Measurements from ENCODE around the gene FUCA2. TPM values are rescaled to one million over a fixed set of nuclear protein-coding genes. Genes with fewer than 3 reads are reported as not detected.
"Not testable (repeated sequence)": the region's sequence is repeated elsewhere in the genome, so short reads cannot be mapped to it uniquely, and the experiment has no call there.

FUCA2 gene
- total RNA-seq, 2 experiments from 2014 or later = 12.1 to 13.4 TPM

GRCh38 chr6:143527677-143528076 is 16.2 kb upstream of the FUCA2 start:
- Mint-ChIP-seq H3K4me3 (no peak overlapping the region), H3K27ac (no peak overlapping the region), H3K9me3 (no peaks in the 10 kb centered on the region), H3K36me3 (peaks cover 1% of the 10 kb centered on the region), H3K4me1 (peaks cover 10% of the 10 kb centered on the region), H3K27me3 (no peaks in the 10 kb centered on the region)
- ATAC-seq (ENCODE audit: low read depth) = no peak
- POLR2A ChIA-PET = no interaction called here
- no peak for DNase-seq

- POLR2A ChIA-PET = no interaction called here
- Mint-ChIP-seq H3K27me3 (no peaks in the 10 kb centered on the region), H3K9me3 (no peaks in the 10 kb centered on the region), H3K36me3 (peaks cover 1% of the 10 kb centered on the region), H3K27ac (no peak overlapping the region), H3K4me1 (peaks cover 11% of the 10 kb centered on the region), H3K4me3 (no peak overlapping the region)
- DNase-seq (no peak), ATAC-seq (ENCODE audit: low read depth) (no peak)
Measured at GRCh38 chr6:143525356-143525755, 13.8 kb upstream of the FUCA2 start.

GRCh38 chr6:143522039-143522600 is 10.6 kb upstream of the FUCA2 start:
- Mint-ChIP-seq H3K4me1 (peaks cover 4% of the 10 kb centered on the region), H3K9me3 (no peaks in the 10 kb centered on the region), H3K36me3 (no peaks in the 10 kb centered on the region), H3K27me3 (peaks cover 7% of the 10 kb centered on the region), H3K27ac (no peak overlapping the region), H3K4me3 (no peak overlapping the region)
- POLR2A ChIA-PET = no interaction called here
- no peak for DNase-seq
- ATAC-seq (ENCODE audit: low read depth) = no peak

DNA sequence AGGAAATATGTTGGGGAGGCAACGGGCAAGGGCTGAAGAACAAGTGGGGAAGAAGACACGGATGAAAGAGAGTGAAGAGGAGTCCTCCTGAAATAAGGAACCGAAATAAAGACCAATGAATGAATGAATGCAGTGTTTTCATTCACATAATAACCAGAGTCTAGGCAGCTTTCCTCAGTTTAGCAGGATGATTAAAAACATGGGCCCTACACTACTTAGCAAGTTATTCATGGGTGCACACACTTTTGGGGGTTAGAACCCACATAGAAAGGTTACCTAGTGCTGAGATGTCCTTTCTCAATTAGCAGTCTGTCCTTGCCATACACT is 5.9 kb upstream of the FUCA2 start:
- POLR2A ChIA-PET = no interaction called here
- DNase-seq (no peak), ATAC-seq (ENCODE audit: low read depth) (no peak)
- Mint-ChIP-seq H3K27ac (no peak overlapping the region), H3K36me3 (no peaks in the 10 kb centered on the region), H3K4me3 (no peak overlapping the region), H3K27me3 (peaks cover 13% of the 10 kb centered on the region), H3K9me3 (no peaks in the 10 kb centered on the region), H3K4me1 (peaks cover 19% of the 10 kb centered on the region)

GRCh38 chr6:143516690-143517446 is 5.3 kb upstream of the FUCA2 start:
- POLR2A ChIA-PET = no interaction called here
- Mint-ChIP-seq H3K9me3 (no peaks in the 10 kb centered on the region), H3K36me3 (no peaks in the 10 kb centered on the region), H3K27ac (no peak overlapping the region), H3K4me1 (peaks cover 20% of the 10 kb centered on the region), H3K4me3 (no peak overlapping the region), H3K27me3 (peaks cover 13% of the 10 kb centered on the region)
- ATAC-seq (ENCODE audit: low read depth) (no peak), DNase-seq (no peak)

DNA sequence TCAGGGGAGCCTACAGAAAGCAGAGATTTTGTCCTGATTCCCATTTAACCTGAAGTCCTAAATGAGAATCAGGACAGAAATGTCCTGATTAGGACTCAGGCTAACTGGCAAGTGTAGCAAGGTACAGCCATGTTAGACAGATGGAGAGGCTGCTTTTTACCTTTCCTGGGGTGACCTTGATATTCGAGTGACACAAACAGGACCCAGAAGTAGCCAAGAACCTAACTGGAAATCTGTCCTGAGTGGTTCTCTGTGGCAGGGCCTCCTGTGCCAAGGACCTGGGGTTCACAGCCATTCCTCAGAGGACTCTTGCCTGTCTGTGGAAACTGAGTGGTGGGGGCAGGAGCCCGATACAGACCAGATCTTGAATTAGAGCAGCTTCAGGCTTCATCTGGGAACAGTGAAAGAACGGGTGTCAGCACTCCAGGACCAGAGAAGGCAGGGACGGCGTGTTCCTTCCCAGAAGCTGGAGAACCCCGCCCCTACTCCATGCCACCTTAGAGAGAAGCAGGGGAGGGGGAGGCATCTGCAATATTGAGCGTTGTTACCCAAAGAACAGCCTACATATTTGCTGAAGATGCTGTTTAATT is 4.3 kb upstream of the FUCA2 start:
- Mint-ChIP-seq H3K27me3 (peaks cover 13% of the 10 kb centered on the region), H3K4me1 (peaks cover 25% of the 10 kb centered on the region), H3K9me3 (no peaks in the 10 kb centered on the region), H3K27ac (no peak overlapping the region), H3K36me3 (peaks cover 3% of the 10 kb centered on the region), H3K4me3 (no peak overlapping the region)
- POLR2A ChIA-PET = no interaction called here
- DNase-seq = no peak
- ATAC-seq (ENCODE audit: low read depth) = no peak

DNA sequence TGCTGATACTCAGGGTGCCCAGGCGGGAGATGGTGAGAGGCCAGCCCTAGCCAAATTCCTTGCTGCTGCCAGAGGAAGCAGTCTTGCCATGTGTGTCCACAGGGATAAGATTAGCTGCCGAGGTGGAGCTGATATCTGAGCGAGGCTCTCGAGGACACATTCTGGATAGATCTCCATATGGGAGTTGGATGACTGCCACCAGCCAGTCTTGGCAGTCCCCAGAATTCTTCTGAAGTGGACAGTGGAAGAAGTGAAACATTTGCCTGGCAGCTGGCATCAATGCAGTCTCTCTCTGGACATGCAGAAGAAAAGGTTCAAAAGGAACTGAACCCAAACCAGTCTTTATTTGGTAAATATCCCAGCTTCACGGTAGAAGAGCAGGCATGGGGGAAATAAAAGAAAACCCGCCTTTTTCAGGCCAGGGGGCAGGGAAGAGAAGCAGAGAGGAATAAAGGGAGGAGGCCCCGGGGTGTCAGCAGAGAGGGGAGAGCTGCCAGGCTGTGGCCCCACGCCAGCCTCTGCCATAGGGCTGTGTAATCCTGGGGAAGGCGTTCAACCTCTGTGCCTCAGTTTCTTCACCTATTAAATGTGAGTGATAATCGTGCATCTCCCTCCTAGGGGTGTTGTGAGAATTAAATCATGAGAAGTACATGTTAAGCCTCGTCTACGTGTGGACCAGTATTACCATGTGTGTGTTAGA is 3.7 kb upstream of the FUCA2 start:
- Mint-ChIP-seq H3K36me3 (peaks cover 4% of the 10 kb centered on the region), H3K4me3 (no peak overlapping the region), H3K4me1 (peaks cover 28% of the 10 kb centered on the region), H3K27me3 (peaks cover 13% of the 10 kb centered on the region), H3K9me3 (no peaks in the 10 kb centered on the region), H3K27ac (no peak overlapping the region)
- no peak for DNase-seq
- no peak for ATAC-seq (ENCODE audit: low read depth)
- POLR2A ChIA-PET = no interaction called here

DNA sequence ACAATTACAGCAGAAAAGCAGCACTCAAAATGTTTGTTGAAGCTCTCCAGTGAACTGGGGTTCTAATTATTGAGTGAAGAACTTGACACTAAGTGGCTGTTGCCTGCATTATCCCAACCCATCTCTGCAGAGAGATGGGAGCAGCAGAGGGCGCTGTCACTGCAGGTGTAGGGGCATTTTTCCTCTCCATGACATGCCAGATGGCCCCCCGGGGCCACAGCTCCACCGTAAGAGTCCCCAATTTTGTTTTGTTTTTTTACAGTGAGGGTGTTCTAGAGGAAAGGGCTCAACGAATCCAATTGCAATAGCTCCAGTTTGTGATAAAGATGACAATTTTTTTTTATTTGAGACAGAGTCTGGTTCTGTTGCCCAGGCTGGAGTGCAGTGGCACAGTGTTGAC is 1.9 kb upstream of the FUCA2 start:
- Mint-ChIP-seq H3K36me3 (peaks cover 6% of the 10 kb centered on the region), H3K4me3 (peak overlapping the region; percentile 41), H3K27me3 (peaks cover 8% of the 10 kb centered on the region), H3K27ac (peak overlapping the region; percentile 14), H3K4me1 (peaks cover 30% of the 10 kb centered on the region), H3K9me3 (no peaks in the 10 kb centered on the region)
- peak; percentile 59 for DNase-seq
- POLR2A ChIA-PET = no interaction called here
- ATAC-seq (ENCODE audit: low read depth) = no peak

- not testable (repeated sequence) for ATAC-seq (ENCODE audit: low read depth); H3K27me3 Mint-ChIP-seq; H3K27ac Mint-ChIP-seq; DNase-seq; H3K9me3 Mint-ChIP-seq
- peak overlapping the region; percentile 93 for H3K4me3 Mint-ChIP-seq
- peaks cover 21% of the 10 kb centered on the region for H3K4me1 Mint-ChIP-seq
- H3K36me3 Mint-ChIP-seq = peaks cover 22% of the 10 kb centered on the region
- POLR2A ChIA-PET = interaction anchor here (1.3 to 2.0 kb wide), 2 partner anchors 60 to 333 kb away, joined by 4 to 17 read pairs; partner anchors contain the start of genes ADAT2, LTV1 and PEX3
Measured at GRCh38 chr6:143510326-143510725, 1.2 kb downstream of the FUCA2 start.

- POLR2A ChIA-PET = no interaction called here
- Mint-ChIP-seq H3K9me3 (no peaks in the 10 kb centered on the region), H3K27me3 (no peaks in the 10 kb centered on the region), H3K27ac (no peak overlapping the region), H3K36me3 (peaks cover 22% of the 10 kb centered on the region), H3K4me3 (no peak overlapping the region), H3K4me1 (peaks cover 14% of the 10 kb centered on the region)
- no peak for ATAC-seq (ENCODE audit: low read depth)
- no peak for DNase-seq
Measured at GRCh38 chr6:143507358-143508145, 4.0 kb downstream of the FUCA2 start.

GRCh38 chr6:143506620-143507019 is 4.9 kb downstream of the FUCA2 start:
- no peaks in the 10 kb centered on the region for H3K9me3 Mint-ChIP-seq
- H3K4me3 Mint-ChIP-seq = no peak overlapping the region
- POLR2A ChIA-PET = no interaction called here
- no peak overlapping the region for H3K27ac Mint-ChIP-seq
- DNase-seq = no peak
- no peak for ATAC-seq (ENCODE audit: low read depth)
- H3K27me3 Mint-ChIP-seq = no peaks in the 10 kb centered on the region
- peaks cover 11% of the 10 kb centered on the region for H3K4me1 Mint-ChIP-seq
- peaks cover 22% of the 10 kb centered on the region for H3K36me3 Mint-ChIP-seq

DNA sequence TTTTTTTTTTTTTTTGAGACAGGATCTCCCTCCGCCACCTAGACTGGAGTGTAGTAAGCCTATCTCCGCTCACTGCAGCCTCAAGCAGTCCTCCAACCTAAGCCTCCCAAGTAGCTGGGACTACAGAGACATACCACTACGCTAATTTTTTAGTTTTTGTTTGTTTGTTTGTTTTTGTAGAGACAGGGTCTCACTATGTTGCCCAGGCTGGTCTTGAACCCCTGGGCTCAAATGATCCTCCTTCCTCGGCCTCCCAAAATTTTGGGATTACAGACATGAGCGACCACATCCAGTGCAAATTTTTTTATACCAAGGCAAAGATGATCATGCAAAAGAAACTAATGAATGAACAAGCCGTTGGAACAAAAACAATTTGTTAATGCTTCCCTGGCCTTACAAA is 5.3 kb downstream of the FUCA2 start:
- H3K4me1 Mint-ChIP-seq = peaks cover 10% of the 10 kb centered on the region
- no peak overlapping the region for H3K4me3 Mint-ChIP-seq
- H3K27ac Mint-ChIP-seq = no peak overlapping the region
- H3K36me3 Mint-ChIP-seq = peaks cover 22% of the 10 kb centered on the region
- no peak for DNase-seq
- no peaks in the 10 kb centered on the region for H3K27me3 Mint-ChIP-seq
- ATAC-seq (ENCODE audit: low read depth) = no peak
- POLR2A ChIA-PET = interaction anchor here (0.7 kb wide), 1 partner anchor 29 kb away, joined by 5 read pairs; no protein-coding TSS in a partner anchor
- H3K9me3 Mint-ChIP-seq = no peaks in the 10 kb centered on the region

DNA sequence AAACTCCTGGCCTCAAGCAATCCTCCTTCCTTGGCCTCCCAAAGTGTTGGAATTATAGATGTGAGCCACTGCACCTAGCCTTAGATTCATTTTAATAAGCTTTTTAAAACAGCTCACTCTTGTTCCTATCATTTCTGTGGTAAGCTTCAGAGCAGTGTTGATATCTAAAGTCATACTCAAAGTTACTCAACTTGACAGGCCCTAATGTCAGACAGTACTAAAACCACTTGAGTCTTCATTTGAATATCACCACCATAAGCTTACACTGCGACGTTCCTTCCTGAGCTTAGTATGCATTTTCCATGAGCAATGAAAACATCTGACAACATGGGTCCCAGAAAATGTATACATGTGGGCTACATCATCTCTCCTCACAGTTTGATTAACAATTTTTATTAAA is 6.0 kb downstream of the FUCA2 start:
- no peak overlapping the region for H3K4me3 Mint-ChIP-seq
- peaks cover 18% of the 10 kb centered on the region for H3K36me3 Mint-ChIP-seq
- DNase-seq (no peak), ATAC-seq (ENCODE audit: low read depth) (no peak)
- peaks cover 3% of the 10 kb centered on the region for H3K4me1 Mint-ChIP-seq
- H3K9me3 Mint-ChIP-seq = no peaks in the 10 kb centered on the region
- POLR2A ChIA-PET = interaction anchor here (0.7 kb wide), 1 partner anchor 30 kb away, joined by 5 read pairs; no protein-coding TSS in a partner anchor
- H3K27ac Mint-ChIP-seq = no peak overlapping the region
- no peaks in the 10 kb centered on the region for H3K27me3 Mint-ChIP-seq
